Tibial nerve (tissue), 4 donors: ENCODE results near the gene WDR48. TPM values are rescaled to one million over a fixed set of nuclear protein-coding genes. Genes with fewer than 3 reads are reported as not detected.

ENCODE experiments used
- DNase-seq, 2 donors: peaks; one replicate each; pipeline ENCODE4 v3.0.0-alpha.2; 2019; ENCODE audit warnings: low spot score in 2 of 2
- H3K27ac ChIP-seq, 4 donors: fragments of 200-600 bp; sonication (generic) in 3 of 4; one replicate each; pipeline ENCODE4 v1.5.1; 2017 to 2019; ENCODE audit warnings: mild to moderate bottlenecking in 1 of 4
- H3K27me3 ChIP-seq, 2 donors: fragments of 200-600 bp; sonication (generic) in 1 of 2; one replicate each; pipeline versions ENCODE4 v1.5.1 to v1.6.0; 2017 to 2019
- H3K36me3 ChIP-seq, 3 donors: fragments of 200-600 bp; sonication (generic); one replicate each; pipeline ENCODE4 v1.5.1; 2018 to 2019
- H3K4me1 ChIP-seq, 4 donors: fragments of 200-600 bp; sonication (generic) in 3 of 4; one replicate each; pipeline ENCODE4 v1.5.1; 2017 to 2019
- H3K4me3 ChIP-seq, 4 donors: fragments of 200-600 bp; sonication (generic) in 3 of 4; one replicate each; pipeline ENCODE4 v1.5.1; 2017 to 2019; ENCODE audit warnings: mild to moderate bottlenecking in 1 of 4, moderate library complexity in 1 of 4
- H3K9me3 ChIP-seq, 4 donors: fragments of 200-600 bp; sonication (generic) in 3 of 4; one replicate each; pipeline ENCODE4 v1.5.1; 2017 to 2019
- EP300 ChIP-seq, 2 donors: sonication (generic); formaldehyde crosslinking; IDR thresholded peaks; one replicate each; pipeline ENCODE4 v1.6.1; 2017; ENCODE audit warnings: antibody characterized with exemption in 2 of 2, mild to moderate bottlenecking in 1 of 2
- POLR2A ChIP-seq, 2 donors: fragments of 450-650 bp; IDR thresholded peaks; one replicate each; pipeline ENCODE4 v1.6.1; 2017; ENCODE audit warnings: antibody characterized with exemption in 2 of 2, mild to moderate bottlenecking in 2 of 2, moderate library complexity in 2 of 2
- WGBS, 2 donors: methylation state at CpG; one replicate each; pipeline ENCODE4 v1.1.5; 2018; 5-methylcytosine and 5-hydroxymethylcytosine counted together
- total RNA-seq, 4 donors: library from RNA; depleted of rRNA; stranded (reverse); fragments of >200 nt; gene quantifications; one replicate each; pipeline ENCODE4 v1.1.0, GENCODE V29; 2016
- TF ChIP-seq, protein P1 (sequence below), 5 experiments: fragments of 200-600 bp in 3 of 5; fragments of 450-650 bp in 2 of 5; sonication (generic) in 3 of 5; IDR thresholded peaks; one replicate each; pipeline ENCODE4 v1.5.1; 2016 to 2019; ENCODE audit warnings: antibody characterized with exemption in 5 of 5, mild to moderate bottlenecking in 3 of 5, moderate library complexity in 2 of 5

WDR48 gene
- total RNA-seq, 4 donors from 2014 or later: 25.2 to 42.6 (median 36.5) TPM

DNA sequence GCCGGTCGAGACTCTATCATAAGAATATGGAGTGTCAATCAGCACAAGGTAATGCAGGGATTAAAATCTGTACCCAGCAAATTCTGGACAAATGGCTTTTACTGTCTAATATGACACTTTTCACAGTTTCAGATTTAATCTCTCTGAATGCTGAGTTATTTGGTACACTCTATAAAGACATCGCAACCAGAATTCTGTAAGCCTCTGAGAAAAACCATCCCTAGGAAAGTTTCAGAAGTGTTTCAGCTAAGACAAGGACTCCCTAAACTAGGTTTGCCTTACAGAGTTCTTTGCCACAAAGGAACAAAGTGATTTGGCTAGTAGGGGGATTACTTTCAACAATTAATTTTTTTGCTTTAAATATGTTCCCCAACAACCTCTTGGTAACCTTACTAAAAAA, 11.3 kb downstream of the WDR48 start:
- H3K4me1 ChIP-seq: peaks cover 0 to 6% (median 0%) of the 10 kb centered on the region in 4 donors
- TF ChIP-seq, protein P1, sequence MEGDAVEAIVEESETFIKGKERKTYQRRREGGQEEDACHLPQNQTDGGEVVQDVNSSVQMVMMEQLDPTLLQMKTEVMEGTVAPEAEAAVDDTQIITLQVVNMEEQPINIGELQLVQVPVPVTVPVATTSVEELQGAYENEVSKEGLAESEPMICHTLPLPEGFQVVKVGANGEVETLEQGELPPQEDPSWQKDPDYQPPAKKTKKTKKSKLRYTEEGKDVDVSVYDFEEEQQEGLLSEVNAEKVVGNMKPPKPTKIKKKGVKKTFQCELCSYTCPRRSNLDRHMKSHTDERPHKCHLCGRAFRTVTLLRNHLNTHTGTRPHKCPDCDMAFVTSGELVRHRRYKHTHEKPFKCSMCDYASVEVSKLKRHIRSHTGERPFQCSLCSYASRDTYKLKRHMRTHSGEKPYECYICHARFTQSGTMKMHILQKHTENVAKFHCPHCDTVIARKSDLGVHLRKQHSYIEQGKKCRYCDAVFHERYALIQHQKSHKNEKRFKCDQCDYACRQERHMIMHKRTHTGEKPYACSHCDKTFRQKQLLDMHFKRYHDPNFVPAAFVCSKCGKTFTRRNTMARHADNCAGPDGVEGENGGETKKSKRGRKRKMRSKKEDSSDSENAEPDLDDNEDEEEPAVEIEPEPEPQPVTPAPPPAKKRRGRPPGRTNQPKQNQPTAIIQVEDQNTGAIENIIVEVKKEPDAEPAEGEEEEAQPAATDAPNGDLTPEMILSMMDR (IDR thresholded peaks at IDR 0.05): no peak
- peaks cover 0 to 34% (median 0%) of the 10 kb centered on the region in 3 donors for H3K36me3 ChIP-seq
- no peaks in the 10 kb centered on the region for H3K27me3 ChIP-seq
- no peak for DNase-seq
- H3K27ac ChIP-seq: no peak overlapping the region
- no peaks in the 10 kb centered on the region for H3K9me3 ChIP-seq
- WGBS, 2 donors: 87 to 91% methylated on average over 3 of the region's 3 CpGs
- no peak overlapping the region for H3K4me3 ChIP-seq

DNA sequence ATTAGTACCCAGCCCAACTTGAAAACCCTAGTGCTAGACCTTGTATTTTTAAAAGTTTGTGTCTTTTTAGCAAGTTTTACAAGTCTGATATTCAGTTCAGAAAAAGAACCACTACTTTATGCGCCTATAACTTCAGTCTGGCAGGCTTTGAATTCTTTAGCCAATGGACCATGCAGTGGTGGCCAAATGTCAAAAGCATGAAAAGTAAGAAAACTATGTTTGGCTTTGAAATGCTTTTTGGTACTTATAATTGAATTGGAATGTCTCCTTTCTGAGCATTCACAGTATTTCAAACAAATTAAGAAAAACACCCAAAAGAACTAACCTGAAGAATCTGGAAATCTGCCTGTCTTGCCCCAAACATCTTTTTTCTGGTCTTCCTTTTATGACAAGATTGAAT, 12.8 kb downstream of the WDR48 start:
- 77 to 79% methylated on average over 1 of the region's 1 CpG for WGBS, 2 donors
- Histone ChIP-seq H3K27me3 (no peaks in the 10 kb centered on the region), H3K27ac (no peak overlapping the region), H3K4me3 (no peak overlapping the region), H3K4me1 (peaks cover 0 to 6% (median 0%) of the 10 kb centered on the region in 4 donors), H3K9me3 (no peaks in the 10 kb centered on the region), H3K36me3 (peaks cover 0 to 49% (median 5%) of the 10 kb centered on the region in 3 donors)
- no peak for DNase-seq
- TF ChIP-seq, protein P1 (IDR thresholded peaks at IDR 0.05): no peak
- TF ChIP-seq POLR2A (IDR thresholded peaks at IDR 0.05) (no peak), EP300 (IDR thresholded peaks at IDR 0.05) (no peak)

DNA sequence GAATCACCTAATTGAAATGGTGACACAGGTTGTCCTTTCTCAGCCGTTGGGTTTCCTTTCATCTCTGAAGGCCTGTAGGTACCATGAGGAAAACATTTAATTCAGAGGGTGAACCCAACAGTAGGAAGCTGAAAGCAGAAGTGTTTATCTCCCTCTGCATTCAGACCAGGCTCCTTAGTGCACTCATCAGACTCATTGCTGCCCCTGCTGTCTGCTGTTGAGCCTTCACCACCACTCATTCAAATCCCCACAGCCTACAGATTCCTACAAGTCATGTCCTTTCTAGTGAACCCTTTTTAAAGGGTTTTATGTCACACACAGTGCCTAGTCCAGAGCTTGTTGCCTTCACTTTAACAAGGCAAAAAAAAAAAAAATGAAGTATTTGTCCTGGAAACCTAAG, 13.4 kb downstream of the WDR48 start:
- no peak overlapping the region for H3K27ac ChIP-seq
- no peak overlapping the region for H3K4me3 ChIP-seq
- DNase-seq: no peak
- no peaks in the 10 kb centered on the region for H3K27me3 ChIP-seq
- peaks cover 0 to 6% (median 0%) of the 10 kb centered on the region in 4 donors for H3K4me1 ChIP-seq
- WGBS, 2 donors: 17 to 24% methylated on average over 1 of the region's 1 CpG
- TF ChIP-seq, protein P1 (IDR thresholded peaks at IDR 0.05): peak in 2 of 5 experiments; percentile 8 to 15
- TF ChIP-seq POLR2A (IDR thresholded peaks at IDR 0.05) (no peak), EP300 (IDR thresholded peaks at IDR 0.05) (no peak)
- peaks cover 0 to 54% (median 5%) of the 10 kb centered on the region in 3 donors for H3K36me3 ChIP-seq
- H3K9me3 ChIP-seq: no peaks in the 10 kb centered on the region

DNA sequence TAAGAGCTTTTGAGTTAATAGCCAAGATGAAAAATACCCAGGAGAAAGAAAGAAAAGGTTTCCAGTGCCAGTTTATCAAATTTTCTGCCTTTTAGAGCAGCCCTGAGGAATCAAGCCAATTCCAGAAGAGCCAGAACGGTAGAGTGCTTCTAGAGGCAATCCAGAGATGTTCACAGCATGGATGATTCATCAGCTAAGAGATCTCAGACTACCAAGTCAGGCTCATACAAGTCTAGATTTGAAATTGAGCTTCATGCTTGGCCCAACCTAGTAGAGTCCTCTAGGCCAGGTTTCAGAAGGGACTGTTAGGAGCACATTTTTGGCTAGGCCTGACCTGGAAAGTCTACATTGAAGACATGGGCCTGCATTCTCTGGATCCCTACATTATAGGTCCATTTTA, 15.5 kb downstream of the WDR48 start:
- Histone ChIP-seq H3K4me1 (peaks cover 0 to 6% (median 0%) of the 10 kb centered on the region in 4 donors), H3K9me3 (no peaks in the 10 kb centered on the region), H3K27ac (no peak overlapping the region), H3K36me3 (peaks cover 0 to 75% (median 5%) of the 10 kb centered on the region in 3 donors), H3K4me3 (no peak overlapping the region), H3K27me3 (no peaks in the 10 kb centered on the region)
- TF ChIP-seq, protein P1 (IDR thresholded peaks at IDR 0.05): no peak
- TF ChIP-seq EP300 (IDR thresholded peaks at IDR 0.05) (no peak), POLR2A (IDR thresholded peaks at IDR 0.05) (no peak)
- WGBS, 2 donors: 49 to 54% methylated on average over 1 of the region's 1 CpG
- no peak for DNase-seq

DNA sequence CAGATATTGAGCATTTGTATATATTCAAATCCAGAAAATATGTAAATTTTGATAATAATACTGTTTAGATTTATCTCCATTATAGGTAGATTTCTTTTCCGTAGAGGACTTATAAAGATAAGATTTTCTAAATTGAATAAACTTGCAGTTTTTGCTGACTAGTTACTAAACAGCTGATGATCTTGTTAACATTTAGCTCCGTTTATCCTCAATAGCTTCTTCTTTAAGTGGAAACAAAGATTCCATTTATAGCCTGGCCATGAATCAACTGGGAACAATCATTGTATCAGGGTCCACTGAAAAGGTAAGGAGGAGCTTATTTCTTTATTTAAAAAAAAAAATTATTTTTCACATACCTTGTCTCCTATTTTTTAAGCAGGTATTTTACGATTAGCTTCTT, 16.7 kb downstream of the WDR48 start:
- Histone ChIP-seq H3K4me3 (no peak overlapping the region), H3K4me1 (peaks cover 0 to 6% (median 0%) of the 10 kb centered on the region in 4 donors), H3K36me3 (peaks cover 0 to 87% (median 5%) of the 10 kb centered on the region in 3 donors), H3K9me3 (no peaks in the 10 kb centered on the region), H3K27me3 (no peaks in the 10 kb centered on the region), H3K27ac (no peak overlapping the region)
- no peak for DNase-seq
- WGBS, 2 donors: 59 to 60% methylated on average over 3 of the region's 3 CpGs
- TF ChIP-seq, protein P1 (IDR thresholded peaks at IDR 0.05): no peak
- TF ChIP-seq EP300 (IDR thresholded peaks at IDR 0.05): no peak
